ENCODE results near the gene AKR1E2. TPM values are rescaled to one million over a fixed set of nuclear protein-coding genes. Genes with fewer than 3 reads are reported as not detected.
A peak's percentile ranks its signal among the peaks of the same experiment; 100 is the strongest.

Gene AKR1E2
- total RNA-seq, 1 donor from 2014 or later: 25.1 TPM

DNA sequence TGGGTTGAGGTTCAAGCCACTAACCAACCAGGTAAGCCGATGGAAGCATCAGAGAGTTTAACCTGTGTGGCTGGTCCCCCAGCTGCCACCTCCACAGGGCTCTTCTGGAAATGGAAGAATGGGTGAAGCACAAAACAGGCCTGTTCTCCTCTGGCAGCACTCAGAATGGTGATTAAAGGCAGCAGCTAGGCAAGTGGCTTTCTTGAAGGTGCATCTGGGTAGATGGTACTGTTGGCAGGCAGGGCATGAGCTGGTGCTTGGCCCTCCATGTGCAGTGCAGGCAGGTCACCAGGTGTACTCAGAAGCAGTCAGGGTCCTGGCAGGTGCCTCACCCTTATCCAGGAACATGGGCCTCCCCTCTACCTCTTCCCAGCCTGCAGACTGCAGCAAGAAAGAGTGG lies 11.5 kb downstream of the AKR1E2 start:
- DNase-seq (ENCODE audit: low spot score) (no peak), ATAC-seq (no peak)
- intact Hi-C loops (cut with DNase I): no loop called here

DNA sequence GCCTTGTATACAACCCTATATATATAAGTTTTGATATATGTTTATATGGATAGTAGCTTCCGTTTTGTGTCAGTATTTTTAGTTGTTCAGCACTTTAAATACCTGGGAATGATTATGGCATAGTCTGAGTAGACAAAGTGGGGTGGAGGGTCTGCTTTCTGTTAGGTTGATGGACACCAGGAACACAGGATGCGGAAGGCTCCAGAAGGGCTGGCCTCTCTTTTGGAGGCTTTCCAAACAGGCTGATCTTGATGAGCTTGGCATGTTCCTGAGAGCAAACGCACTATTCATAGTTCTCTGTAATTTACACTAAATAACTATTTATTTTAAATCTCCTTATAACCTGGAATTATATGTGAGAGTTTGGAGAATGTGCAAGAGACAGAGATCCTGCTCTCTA lies 12.7 kb downstream of the AKR1E2 start:
- no peak for DNase-seq (ENCODE audit: low spot score)
- intact Hi-C loops (cut with DNase I): no loop called here
- no peak for ATAC-seq

DNA sequence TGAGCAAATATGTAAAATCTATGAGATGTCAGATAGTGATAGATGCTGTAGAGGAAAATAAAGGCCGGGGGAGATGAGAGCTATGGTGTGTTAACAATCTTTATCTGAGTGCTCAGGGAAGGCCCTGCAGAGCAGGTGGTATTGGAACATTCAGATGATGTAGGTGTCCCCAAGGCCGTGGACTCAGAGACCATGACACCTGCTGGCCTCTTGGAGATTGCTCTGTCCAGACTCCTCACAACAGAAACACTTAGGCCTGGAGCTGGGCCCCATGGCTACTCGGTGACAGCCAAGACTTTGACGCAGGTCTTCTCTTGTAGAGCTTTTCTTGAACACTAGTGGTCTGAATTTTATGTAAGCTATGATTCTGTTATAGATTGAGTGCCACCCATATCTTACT lies 13.3 kb downstream of the AKR1E2 start:
- intact Hi-C loops (cut with DNase I): no loop called here
- ATAC-seq: no peak
- DNase-seq (ENCODE audit: low spot score): no peak

DNA sequence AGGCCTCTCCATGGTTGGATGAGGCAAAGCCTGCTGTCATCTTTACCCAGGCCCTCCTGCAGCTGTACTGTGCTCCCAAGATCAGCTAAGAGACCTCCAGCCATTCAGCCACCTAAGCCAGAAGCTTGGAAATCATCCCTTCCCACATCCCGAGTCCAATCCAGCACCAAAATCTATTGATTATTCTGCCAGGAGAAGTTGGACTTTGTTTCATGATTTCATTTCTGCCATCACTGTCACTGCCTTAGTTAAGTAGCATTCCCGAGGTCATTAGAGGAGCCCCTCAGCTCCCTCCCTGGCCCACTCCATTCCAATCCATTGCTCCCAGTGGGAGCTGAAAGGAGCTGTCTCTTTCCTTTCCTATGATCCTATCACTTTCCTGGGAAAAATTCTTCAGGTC lies 14.1 kb downstream of the AKR1E2 start:
- no peak for ATAC-seq
- no peak for DNase-seq (ENCODE audit: low spot score)
- intact Hi-C loops (cut with DNase I): no loop called here

DNA sequence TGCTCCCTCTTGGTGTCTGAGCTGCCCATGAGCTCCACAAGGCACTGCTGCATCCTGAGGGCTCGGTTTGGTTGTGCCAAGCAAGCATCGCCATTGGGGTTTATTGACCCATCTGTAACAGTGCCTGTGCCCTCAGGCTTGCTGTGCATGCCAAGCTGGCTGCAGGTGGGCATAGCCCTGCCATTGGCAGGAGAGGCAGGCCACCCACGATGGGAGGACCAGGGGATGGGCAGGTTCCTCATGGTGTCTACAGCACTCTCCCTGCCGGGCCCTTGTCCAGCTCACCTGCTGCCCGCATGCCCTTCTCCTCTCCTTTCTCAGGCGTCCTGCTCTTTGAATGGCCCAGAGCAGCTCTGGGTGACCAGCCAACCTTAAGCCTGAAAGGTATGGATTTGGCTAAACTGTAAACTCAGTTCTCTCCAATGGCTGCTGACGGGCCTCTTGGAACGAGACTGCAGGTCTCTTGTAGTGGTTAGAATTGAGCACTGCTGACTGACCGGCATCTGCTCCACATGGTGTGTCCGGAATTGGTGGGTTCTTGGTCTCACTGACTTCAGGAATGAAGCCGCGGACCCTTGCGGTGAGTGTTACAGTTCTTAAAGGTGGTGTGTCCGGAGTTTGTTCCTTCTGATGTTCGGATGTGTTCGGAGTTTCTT lies 17.6 kb downstream of the AKR1E2 start:
- intact Hi-C loops (cut with DNase I): no loop called here
- ATAC-seq: no peak
- no peak for DNase-seq (ENCODE audit: low spot score)

DNA sequence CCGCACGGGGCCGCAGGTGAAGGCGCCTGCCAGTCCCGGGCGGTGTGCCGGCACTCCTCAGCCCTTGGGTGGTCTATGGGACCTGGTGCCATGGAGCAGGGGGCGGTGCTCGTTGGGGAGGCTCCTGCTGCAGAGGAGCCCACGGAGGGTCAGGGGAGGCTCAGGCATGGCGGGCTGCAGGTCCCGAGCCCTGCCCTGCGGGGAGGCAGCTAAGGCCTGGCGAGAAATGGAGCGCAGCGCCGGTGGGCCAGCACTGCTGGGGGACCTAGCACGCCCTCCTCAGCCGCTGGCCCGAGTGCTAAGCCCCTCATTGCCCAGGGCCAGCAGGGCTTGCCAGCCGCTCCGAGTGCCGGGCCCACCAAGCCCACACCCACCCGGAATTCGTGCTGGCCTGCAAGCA lies 18.9 kb downstream of the AKR1E2 start:
- ATAC-seq (no peak), DNase-seq (ENCODE audit: low spot score) (no peak)
- intact Hi-C loops (cut with DNase I): no loop called here

DNA sequence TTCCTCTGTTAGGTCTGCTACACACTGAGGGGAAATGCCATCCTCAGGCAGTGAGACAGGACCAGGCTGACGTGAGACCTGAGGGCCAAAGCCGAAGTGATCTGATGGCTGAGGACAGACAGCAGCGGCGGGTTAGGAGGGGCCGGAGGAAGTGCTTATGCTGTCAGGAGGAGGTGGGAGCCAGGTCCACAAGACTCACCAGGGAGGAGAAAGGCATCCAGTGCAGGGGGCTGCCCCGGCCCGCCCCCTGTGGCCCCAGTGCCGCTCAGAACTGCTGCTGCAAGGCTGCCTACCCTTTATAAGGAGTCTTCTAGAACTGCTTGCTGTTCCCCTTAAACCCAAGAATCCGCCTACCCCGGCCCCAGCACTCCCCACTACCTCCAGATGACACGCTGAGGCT lies 19.8 kb downstream of the AKR1E2 start:
- DNase-seq (ENCODE audit: low spot score): no peak
- no peak for ATAC-seq
- intact Hi-C loops (cut with DNase I): no loop called here

DNA sequence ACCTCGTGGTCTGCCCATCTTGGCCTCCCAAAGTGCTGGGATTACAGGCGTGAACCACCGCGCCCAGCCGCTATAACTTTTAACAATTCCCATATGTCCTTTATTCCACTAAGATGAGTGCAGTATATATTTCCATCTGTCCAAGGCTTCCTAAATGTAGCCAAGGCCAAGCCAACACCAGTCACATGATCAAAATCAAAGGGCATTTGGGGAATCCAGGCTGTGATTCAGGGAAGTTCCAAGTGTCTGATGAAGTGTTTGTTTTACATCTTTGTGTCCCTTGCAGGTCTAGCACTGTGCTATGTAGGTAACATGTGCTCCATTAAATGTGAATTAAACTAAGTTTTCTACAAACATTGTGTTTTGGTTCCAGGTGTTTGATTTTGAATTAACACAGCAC lies 20.8 kb downstream of the AKR1E2 start:
- ATAC-seq (no peak), DNase-seq (ENCODE audit: low spot score) (no peak)
- intact Hi-C loops (cut with DNase I): no loop called here

DNA sequence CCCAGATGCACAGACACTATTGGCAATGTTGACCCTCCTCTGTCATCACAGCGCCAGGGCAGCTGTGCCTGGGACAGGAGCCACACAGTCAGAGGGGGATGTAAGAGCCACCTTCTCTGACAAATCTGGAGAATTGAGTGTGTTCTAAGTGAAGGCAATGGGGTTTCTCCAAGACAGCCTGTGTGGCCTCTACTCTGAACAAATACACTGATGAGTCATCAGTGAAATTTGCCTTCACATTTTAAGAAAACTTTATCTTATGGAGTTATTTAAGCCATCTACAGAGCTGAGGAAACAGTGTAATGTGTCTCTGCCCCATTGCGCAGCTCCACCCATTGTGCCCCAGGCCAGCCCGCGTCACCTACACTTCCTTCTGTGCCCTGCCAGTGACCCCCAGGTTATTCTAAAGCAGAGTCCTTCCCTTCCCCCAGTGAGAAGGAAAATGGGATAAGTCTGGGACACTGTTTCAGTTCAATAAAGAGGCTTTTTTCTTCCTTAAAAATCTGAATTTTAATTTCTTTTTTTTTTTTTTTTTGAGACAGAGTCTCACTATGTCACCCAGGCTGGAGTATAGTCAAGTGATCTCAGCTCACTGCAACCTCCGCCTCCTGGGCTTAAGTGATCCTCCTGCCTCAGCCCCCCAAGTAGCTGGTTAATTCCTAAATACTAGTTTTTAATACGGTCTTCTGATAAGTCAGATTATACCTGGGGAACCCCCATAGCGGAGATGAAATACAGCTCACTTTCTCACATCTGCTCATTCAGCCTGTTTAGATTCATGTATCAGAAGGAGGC lies 21.8 kb downstream of the AKR1E2 start:
- DNase-seq (ENCODE audit: low spot score) (no peak), ATAC-seq (peak; percentile 4)
- intact Hi-C loops (cut with DNase I): no loop called here

DNA sequence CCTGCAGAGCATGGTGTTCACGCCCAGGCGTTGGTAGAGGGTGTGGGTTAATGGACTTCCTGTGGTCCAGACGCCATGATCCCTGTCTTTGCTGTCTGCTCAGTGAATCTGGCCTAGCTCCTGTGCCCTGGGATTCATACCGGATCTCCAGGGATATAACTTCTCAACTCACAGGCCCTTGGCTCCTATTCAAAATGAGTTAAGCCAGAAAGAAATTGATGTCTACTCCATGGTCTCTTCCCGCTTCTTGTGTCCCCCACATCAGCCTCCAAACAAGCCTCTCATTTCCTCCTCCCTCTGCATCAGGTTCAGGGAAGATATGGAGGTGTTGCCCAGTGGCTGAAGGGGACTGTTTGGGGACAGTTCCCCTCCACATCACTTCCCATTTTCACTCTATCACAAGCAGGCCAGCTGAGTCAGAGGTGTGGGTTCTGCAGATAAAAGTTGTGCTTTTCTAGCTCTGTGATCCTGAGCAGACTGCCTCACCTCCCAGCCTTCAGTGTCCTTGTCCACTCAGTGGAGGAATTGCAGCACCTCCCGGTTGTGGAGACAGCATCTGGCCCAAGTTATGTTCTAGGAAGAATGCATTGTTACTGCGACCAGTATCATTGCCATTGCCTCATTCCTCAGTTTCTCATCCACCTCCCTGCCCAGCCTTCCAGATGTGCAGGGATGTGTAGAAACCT lies 22.5 kb downstream of the AKR1E2 start:
- ATAC-seq: no peak
- DNase-seq (ENCODE audit: low spot score): no peak
- intact Hi-C loops (cut with DNase I): no loop called here

DNA sequence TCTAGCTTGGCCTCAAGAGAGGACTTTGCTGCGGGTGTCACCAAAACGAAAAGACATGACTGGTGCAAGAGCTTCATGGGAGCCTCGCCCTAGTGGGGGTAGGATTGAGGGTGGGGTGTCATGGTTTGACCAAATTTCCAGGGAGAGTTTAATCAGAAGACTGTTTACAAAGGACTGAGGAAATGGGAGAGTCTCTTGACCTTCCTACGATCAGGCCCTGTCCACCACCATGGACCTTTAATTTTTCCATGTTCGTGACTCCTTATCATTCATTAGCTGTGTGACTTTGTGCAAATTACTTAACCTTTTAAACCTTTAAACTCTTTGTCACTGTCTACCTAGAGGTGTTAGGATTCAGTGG lies 23.0 kb downstream of the AKR1E2 start:
- DNase-seq (ENCODE audit: low spot score): no peak
- intact Hi-C loops (cut with DNase I): no loop called here
- no peak for ATAC-seq

DNA sequence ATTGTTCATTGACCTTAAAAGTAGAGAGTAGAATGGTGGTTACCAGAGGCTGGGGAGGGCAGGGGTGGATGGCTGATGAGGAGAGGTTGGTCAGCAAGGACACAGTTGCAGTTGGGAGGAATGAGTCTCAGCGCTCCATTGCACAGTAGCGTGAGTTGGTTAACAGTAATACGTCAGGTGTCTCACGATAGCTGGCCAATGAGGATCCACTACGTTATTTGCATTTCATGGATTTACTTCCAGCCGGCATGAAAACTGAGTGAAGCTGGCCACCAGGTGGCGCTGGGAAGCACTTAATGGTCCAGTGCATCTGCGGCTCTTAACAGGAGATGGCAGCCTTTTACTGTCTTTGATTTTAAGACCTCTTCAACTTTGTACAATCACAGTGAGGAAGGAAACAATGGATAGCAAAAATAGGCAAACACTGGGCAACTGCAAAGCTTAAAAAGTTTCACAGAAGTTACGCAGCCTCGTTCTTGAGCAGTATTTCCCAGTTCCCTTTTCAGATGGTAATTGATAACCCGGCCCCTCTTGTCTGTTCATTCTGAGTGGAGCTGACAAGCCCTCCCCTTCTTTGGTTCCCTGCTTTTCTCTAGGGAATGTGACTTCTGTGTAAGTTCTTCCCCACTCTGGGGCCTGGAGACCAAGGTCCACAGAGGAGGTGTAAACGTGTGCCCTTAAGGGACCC lies 23.7 kb downstream of the AKR1E2 start:
- DNase-seq (ENCODE audit: low spot score) (peak; percentile 96), ATAC-seq (peak; percentile 91)
- intact Hi-C loops (cut with DNase I): no loop called here

DNA sequence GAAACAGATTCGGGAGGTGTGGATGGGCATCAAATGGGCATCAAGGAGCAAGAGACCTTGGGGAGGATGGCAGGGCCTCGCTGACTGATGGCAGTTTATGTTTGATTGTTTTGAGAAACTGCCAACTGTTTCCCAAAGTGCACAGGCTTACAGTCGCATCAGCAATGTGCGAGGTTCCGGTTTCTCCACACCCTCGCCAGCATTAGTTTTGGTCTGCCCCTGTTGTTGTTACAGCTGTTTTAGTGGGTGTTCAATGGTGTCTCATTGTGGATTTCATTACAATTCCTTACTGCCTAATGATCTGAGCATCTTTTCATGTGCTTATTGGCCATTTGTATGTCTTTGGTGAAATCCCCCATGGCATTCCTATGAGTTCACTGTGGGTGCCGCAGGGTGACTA lies 24.4 kb downstream of the AKR1E2 start:
- DNase-seq (ENCODE audit: low spot score): no peak
- peak; percentile 61 for ATAC-seq
- intact Hi-C loops (cut with DNase I): no loop called here

DNA sequence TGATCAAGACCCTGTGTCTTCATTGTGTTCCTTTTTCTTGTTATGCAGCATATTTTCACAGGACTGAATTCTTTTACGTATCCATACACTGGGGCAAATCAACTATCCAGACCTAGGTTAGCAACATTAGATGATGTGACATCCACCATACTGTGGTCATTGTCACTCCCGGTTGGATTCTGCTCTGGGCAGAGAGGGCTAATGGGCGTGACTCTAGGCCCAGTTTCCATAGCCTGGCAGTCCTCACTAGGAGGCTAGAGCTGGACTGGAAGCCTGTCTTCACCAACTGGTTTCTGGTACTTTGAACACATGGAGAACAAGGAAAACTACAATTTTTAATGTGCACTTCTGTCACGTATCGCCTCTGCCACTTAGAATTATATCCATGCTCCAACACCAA lies 25.2 kb downstream of the AKR1E2 start:
- intact Hi-C loops (cut with DNase I): no loop called here
- ATAC-seq: no peak
- DNase-seq (ENCODE audit: low spot score): no peak

DNA sequence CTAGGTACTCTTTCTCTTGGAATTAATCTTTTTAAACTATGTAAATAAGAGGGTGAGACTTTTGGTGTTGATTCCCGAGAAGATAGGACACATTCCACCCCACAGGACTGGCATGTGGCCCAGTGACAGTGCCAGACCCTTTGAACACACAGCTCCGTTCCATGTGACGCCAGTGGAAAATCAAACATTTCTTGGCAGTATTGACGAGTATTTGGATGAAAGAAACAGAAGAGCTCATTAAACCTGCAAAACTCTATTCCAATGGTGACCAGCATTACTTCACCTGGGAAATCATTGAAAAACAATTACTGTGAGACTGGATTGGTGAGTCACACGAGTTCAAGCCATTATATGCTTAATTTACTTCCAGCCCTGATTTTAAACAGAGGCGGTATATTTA lies 25.8 kb downstream of the AKR1E2 start:
- DNase-seq (ENCODE audit: low spot score) (no peak), ATAC-seq (peak; percentile 50)
- intact Hi-C loops (cut with DNase I): no loop called here

DNA sequence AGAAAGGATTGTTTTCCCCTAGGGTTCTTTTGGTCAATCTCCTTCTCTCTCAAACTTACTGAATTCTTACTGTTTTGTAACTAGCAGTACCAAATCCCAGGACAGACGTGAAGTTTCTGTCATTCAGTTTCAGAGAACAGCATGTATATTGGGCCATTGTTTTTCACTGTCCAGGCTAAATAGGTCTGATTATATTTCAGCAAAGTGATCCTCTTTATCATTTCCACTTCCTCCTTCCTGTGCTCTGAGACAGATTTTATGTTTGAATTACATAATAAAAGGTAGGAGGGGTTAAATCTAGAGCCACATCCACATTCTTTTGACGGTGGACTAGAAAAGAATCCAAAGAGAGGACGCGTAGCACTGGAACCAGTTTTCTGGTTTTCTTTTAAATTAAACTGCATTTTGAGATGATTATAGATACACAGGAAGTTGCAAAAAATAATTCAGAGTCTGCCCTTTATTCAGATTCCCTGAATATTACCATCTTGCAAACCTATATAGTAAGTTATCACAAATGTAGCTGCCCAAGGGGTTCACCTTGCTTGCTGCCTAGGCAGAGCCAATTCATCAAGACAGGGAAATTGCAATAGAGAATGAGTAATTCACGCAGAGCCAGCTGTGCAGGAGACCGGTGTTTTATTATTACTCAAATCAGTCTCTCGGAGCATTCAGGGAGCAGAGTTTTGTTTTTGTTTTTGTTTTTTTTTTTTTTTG lies 40.1 kb downstream of the AKR1E2 start:
- intact Hi-C loops (cut with DNase I): no loop called here
- DNase-seq (ENCODE audit: low spot score): no peak
- no peak for ATAC-seq

DNA sequence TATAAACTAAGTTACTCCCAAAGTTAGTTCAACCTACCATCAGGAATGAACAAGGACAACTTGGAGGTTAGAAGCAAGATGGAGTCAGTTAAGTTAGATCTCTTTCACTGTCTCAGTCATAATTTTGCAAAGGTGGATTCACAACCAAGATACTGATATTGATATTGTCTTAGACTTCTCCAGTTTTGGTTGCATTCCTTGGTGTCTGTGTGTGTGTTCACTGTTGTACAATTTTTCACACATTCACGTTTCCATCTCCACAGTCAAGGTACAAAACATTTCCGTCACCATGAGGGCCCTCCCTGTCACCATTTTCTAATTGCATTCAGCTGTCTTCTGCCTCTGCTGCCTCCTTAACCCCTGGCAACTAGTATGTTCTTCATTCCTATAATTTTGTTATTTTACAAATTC lies 41.1 kb downstream of the AKR1E2 start:
- ATAC-seq: no peak
- intact Hi-C loops (cut with DNase I): no loop called here
- no peak for DNase-seq (ENCODE audit: low spot score)

DNA sequence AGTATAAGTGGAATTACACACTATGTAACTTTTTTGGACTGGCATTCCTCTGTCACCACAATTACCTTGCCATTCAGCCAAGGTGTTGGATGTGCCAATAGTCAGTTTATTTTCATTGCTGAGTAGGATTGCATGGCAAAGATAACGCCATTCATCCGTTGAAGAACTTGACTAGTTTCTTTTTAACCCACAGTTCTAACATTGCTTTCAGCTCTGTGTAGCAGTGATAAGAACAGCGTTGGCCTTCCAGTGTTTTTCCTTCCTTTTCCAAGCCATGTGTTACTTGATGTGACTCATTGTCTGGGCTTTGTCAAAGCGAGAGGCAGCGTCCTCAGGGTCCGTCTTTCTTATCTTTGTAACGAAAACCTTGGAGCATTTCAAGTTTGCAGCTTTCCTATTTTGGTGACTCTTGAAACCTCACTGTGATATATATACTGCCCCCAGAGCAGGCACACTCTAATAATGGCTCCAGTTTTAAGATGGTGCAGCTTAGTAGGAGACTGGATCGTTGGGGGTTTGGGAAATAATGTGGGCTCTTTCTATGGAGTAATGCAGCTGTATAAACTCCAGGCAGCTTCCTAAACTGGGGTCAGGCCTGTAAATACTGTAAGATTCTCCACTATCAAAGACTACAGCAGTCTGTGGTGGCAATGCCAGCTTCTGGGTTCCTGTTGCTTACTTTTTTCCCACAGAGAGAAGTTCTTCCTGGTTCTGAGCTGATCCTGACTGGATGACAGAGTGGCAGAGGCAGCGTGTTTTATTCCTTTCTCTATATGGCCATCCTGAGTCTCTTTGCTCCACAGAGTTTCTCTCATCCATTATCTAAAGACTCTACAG lies 41.7 kb downstream of the AKR1E2 start:
- no peak for DNase-seq (ENCODE audit: low spot score)
- intact Hi-C loops (cut with DNase I): no loop called here
- no peak for ATAC-seq

DNA sequence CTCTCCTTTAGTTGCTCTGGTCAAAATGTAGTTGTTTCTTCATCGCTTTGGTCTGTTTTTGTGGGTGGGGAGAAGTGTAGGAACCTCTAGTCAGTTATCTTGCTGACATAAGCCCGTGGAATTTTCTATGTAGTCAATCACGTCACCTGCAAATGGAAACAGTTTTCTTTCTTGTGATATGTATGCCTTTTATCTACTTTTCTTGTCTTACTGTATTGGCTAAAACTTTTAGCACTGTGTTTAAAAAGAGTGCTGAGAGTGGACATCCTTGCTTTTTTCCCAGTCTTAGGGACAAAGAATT lies 42.3 kb downstream of the AKR1E2 start:
- no peak for ATAC-seq
- intact Hi-C loops (cut with DNase I): no loop called here

More for the DNA sequence above, 42.3 kb downstream of the AKR1E2 start:
- DNase-seq (ENCODE audit: low spot score): no peak

Measured in sciatic nerve (tissue), 2 donors.